Activated T-cell treated with anti-CD3 and anti-CD28 coated beads, Interleukin-2, amount 50 U/mL, for 72 hours (primary cell): ENCODE measurements around the gene DAP3. TPM values are rescaled to one million over a fixed set of nuclear protein-coding genes. Genes with fewer than 3 reads are reported as not detected.
A peak's percentile ranks its signal among the peaks of the same experiment; 100 is the strongest.
"Not testable (repeated sequence)": the region's sequence is repeated elsewhere in the genome, so short reads cannot be mapped to it uniquely, and the experiment has no call there.

Source experiments
- ATAC-seq, 2 donors: fragments of 150-1000 bp; cut with Tn5 transposase; replicated peaks in 1 of 2; 2 replicates each; pipeline ENCODE4 v1.10.0; 2021; ENCODE audit warnings: moderate library complexity in 2 of 2, mild to moderate bottlenecking in 1 of 2
- DNase-seq, 2 donors: peaks; one replicate each; pipeline ENCODE4 v3.0.0; 2021 to 2022; ENCODE audit warnings: mixed read lengths in 1 of 2
- H3K27ac Mint-ChIP-seq: one replicate; pipeline ENCODE4 v1.8.0; 2022; ENCODE audit warnings: mild to moderate bottlenecking, moderate library complexity, mixed read lengths
- H3K27me3 Mint-ChIP-seq: one replicate; pipeline ENCODE4 v1.8.0; 2022; ENCODE audit warnings: low read depth, mixed read lengths
- H3K36me3 Mint-ChIP-seq, 2 donors: one replicate each; pipeline ENCODE4 v1.8.0; 2022; ENCODE audit warnings: mixed read lengths in 2 of 2, mild to moderate bottlenecking in 1 of 2; ENCODE audit not compliant: insufficient read depth in 2 of 2
- H3K4me1 Mint-ChIP-seq: one replicate; pipeline ENCODE4 v1.8.0; 2022; ENCODE audit warnings: low read depth, mixed read lengths
- H3K4me3 Mint-ChIP-seq, 2 donors: one replicate each; pipeline ENCODE4 v1.8.0; 2022; ENCODE audit warnings: mild to moderate bottlenecking in 2 of 2, mixed read lengths in 2 of 2, moderate library complexity in 2 of 2
- H3K9me3 Mint-ChIP-seq, 2 donors: one replicate each; pipeline ENCODE4 v1.8.0; 2022; ENCODE audit warnings: mixed read lengths in 2 of 2
- total RNA-seq, 2 donors: library from RNA; stranded (reverse); gene quantifications; one replicate each; pipeline ENCODE4 v1.2.3, GENCODE V29; 2022

Gene DAP3
- total RNA-seq, 2 donors from 2014 or later, result 123 to 135 TPM

DNA sequence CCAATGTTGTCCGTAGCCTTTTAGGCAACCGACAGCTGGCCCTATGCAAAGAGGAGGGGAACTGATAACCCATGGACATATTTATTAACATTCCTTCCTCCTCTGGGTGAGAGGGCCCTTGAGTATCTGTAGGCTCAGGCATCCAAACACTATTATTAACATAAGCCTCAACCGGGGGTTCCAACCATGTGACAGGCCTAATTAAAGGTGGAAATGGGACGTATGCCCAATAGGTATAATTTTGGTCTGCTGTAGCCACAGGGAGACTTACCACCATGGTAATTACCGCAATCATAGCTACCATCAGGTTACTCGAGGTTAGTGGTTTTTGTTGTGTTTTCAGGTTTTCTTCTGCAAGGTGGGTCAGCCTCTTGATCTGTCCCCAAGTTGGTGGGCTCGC, 5.3 kb downstream of the DAP3 start:
- no peak for DNase-seq
- Mint-ChIP-seq H3K4me3 (no peak overlapping the region), H3K36me3 (peaks cover 2 to 28% of the 10 kb centered on the region in 2 donors), H3K27ac (no peak overlapping the region), H3K9me3 (no peaks in the 10 kb centered on the region), H3K27me3 (no peaks in the 10 kb centered on the region), H3K4me1 (peaks cover 76% of the 10 kb centered on the region)
- ATAC-seq, result no peak

DNA sequence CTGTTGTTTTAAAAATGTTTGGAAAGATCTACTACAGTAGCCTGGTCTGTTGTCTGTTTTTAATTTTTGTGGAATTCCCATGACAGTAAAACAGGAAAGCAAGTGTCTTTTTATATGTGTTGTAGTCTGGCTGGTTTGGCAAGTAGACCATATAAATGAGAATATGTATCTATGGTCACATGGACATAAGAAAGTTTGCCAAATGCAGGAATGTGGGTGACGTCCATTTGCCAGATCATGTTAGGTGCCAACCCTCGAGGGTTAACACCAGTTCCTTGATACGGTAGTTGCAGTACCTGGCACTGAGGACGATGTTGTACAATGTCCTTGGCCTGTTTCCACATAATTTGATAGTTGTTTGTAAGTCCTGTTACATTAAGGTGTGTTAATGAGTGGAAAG, 6.2 kb downstream of the DAP3 start:
- H3K4me1 Mint-ChIP-seq, result peaks cover 67% of the 10 kb centered on the region
- no peaks in the 10 kb centered on the region for H3K27me3 Mint-ChIP-seq
- peak overlapping the region in 1 of 2 donors; percentile 97 for H3K4me3 Mint-ChIP-seq
- H3K27ac Mint-ChIP-seq, result peak overlapping the region; percentile 87
- DNase-seq (no peak), ATAC-seq (no peak)
- peaks cover 2 to 26% of the 10 kb centered on the region in 2 donors for H3K36me3 Mint-ChIP-seq
- no peaks in the 10 kb centered on the region for H3K9me3 Mint-ChIP-seq

DNA sequence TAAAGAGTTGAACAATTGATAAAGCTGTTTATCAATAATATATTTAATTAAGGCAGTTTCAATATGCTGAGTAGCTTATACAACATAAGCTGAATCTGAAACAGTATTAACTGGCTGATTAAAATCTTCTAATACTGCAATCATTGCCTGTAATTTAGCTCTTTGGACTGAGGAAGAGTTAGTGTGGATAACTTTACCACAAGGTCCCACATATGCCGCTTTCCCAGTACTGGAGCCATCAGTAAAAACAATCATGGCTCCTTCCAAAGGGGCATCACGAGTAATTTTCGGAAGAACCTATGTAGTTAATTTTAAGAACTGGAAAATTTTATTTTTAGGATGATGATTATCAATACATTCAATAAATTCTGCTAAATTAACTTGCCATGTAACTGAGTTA, 6.7 kb downstream of the DAP3 start:
- DNase-seq (no peak), ATAC-seq (no peak)
- H3K4me1 Mint-ChIP-seq, result peaks cover 62% of the 10 kb centered on the region
- peak overlapping the region in 1 of 2 donors; percentile 27 for H3K4me3 Mint-ChIP-seq
- H3K9me3 Mint-ChIP-seq, result no peaks in the 10 kb centered on the region
- H3K27ac Mint-ChIP-seq, result no peak overlapping the region
- no peaks in the 10 kb centered on the region for H3K27me3 Mint-ChIP-seq
- peaks cover 2 to 26% of the 10 kb centered on the region in 2 donors for H3K36me3 Mint-ChIP-seq

DNA sequence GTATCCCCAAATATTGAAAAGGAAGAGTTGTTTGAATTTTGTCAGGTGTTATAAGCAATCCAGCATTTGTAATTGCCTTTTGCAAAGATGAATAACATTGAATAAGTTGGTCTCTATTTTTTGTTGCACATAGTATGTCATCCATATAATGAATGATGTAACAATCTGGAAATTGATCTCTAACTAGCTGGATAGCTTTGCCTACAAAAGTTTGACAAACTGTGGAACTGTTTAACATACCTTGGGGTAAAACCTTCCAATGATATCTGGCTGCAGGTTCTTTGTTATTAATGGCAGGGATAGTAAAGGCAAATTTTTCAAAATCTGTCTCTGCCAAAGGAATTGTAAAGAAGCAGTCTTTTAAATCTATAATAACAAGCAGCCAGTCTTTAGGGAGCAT, 7.6 kb downstream of the DAP3 start:
- Mint-ChIP-seq H3K36me3 (peaks cover 2 to 19% of the 10 kb centered on the region in 2 donors), H3K27ac (peak overlapping the region; percentile 57), H3K27me3 (no peaks in the 10 kb centered on the region), H3K9me3 (no peaks in the 10 kb centered on the region), H3K4me1 (peaks cover 53% of the 10 kb centered on the region), H3K4me3 (peak overlapping the region in 1 of 2 donors; percentile 55)
- ATAC-seq, result no peak
- DNase-seq, result no peak

DNA sequence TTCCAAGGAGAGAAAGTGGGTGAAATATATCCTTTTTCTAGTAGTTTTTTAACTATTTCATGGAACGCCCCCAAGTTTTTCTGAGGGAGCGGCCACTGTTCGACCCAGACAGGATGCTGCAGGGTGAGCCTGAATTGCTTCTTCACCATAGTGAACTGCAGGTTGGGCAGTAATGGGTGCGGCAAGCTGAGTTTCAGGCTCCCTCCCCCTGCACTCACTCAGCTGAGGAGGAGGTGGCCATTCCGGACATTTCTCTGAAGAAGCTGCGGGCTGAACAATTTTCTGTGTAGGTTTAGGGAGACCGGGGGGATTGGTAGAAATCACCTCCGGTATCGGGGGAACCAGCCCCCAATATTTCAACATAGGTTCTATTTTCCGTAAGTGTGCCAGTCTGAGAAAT, 8.2 kb downstream of the DAP3 start:
- no peaks in the 10 kb centered on the region for H3K27me3 Mint-ChIP-seq
- no peak overlapping the region for H3K27ac Mint-ChIP-seq
- H3K36me3 Mint-ChIP-seq, result peaks cover 2 to 14% of the 10 kb centered on the region in 2 donors
- no peak overlapping the region for H3K4me3 Mint-ChIP-seq
- ATAC-seq, result no peak
- H3K4me1 Mint-ChIP-seq, result peaks cover 48% of the 10 kb centered on the region
- no peaks in the 10 kb centered on the region for H3K9me3 Mint-ChIP-seq
- DNase-seq, result no peak

DNA sequence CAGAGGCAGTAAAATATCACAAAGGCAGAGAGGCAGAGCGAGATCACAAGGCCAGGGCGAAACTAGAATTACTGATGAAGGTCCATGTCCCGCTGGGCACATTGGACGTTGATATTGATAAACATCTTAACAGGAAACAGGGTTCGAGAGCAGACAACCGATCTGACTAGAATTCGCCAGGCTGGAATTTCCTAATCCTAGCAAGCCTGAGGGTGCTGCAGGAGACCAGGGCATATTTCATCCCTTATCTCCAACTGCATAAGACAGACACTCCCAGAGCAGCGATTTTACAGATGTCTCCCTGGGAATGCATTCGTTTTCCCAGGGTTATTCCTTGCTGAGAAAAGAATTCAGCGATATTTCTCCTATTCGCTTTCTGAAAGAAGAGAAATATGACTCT, 8.7 kb downstream of the DAP3 start:
- H3K27me3 Mint-ChIP-seq, H3K27ac Mint-ChIP-seq, H3K4me3 Mint-ChIP-seq, ATAC-seq, H3K9me3 Mint-ChIP-seq, H3K36me3 Mint-ChIP-seq, DNase-seq: not testable (repeated sequence)
- H3K4me1 Mint-ChIP-seq, result peaks cover 42% of the 10 kb centered on the region

DNA sequence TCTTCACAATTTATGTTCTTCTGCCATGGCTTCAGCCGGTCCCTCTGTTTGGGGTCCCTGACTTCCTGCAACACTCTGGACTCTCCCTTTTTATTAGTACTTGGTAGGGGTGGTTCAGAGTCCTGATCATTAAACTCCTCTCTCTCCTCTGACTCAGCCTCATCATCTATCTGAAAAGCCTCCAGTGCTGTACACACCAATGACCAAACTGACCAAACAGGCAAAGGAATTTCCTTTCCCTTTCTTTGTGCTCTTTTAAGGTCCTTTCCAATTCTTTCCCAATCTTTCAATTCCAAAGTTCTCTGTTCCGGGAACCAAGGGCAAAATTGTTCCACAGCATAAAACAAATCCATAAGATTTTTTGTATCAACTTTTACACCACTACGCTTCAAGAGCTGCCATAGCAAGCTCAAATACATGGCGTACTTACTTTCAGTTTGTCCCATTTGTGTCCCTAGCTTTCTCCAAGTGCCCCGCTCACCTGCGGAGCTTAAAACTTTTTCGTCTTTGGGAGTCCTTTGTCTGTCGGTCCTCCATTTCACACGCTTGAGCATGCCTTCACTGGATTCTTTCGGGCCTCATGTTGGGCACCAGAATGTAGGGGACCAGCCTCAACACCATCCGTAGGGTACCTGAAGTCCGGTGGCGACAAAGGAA, 9.6 kb downstream of the DAP3 start:
- peaks cover 2 to 7% of the 10 kb centered on the region in 2 donors for H3K36me3 Mint-ChIP-seq
- peak overlapping the region; percentile 7 for H3K27ac Mint-ChIP-seq
- H3K4me1 Mint-ChIP-seq, result peaks cover 35% of the 10 kb centered on the region
- no peak for ATAC-seq
- no peaks in the 10 kb centered on the region for H3K27me3 Mint-ChIP-seq
- DNase-seq, result no peak
- H3K4me3 Mint-ChIP-seq, result no peak overlapping the region
- no peaks in the 10 kb centered on the region for H3K9me3 Mint-ChIP-seq

DNA sequence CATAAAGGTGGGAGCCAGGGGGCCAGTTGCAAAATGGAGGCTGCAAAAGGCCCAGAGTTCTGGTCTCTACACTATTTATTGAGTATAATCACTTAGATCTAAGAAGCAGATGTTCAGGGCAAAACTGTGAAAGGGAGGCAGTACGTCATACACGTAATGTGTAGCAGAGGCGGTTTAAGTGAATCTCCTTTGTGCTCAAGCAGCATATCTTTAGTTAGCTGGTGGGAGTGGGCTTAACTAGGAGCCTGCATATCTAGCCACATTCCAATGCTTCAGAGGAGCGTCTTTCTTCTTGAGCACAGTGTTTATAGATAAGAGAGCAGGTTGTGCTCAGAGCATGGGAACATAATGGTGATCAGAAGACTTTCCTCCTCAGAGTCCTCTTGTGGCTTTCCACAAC, 10.2 kb downstream of the DAP3 start:
- H3K9me3 Mint-ChIP-seq, H3K27ac Mint-ChIP-seq, H3K36me3 Mint-ChIP-seq, ATAC-seq, H3K4me3 Mint-ChIP-seq, DNase-seq, H3K27me3 Mint-ChIP-seq: not testable (repeated sequence)
- peaks cover 37% of the 10 kb centered on the region for H3K4me1 Mint-ChIP-seq

DNA sequence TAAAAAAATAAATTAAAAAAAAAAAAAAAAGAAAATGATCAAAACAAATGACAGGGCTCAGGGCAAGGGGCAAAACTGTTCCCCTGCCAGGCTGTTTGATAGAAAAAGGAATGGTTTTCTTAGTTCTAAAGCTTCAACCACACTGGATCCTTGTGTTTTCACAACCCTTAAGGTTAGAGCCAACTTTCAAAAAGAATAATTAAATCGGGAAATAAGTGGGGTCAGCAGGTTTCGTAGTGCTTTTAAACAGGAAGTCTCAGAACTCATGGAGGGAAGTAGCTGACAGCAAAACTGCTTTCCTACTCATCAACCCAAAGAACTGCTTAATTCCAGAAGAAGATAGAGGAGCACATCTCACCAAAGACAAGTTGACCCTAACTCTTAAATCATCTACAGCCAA, 12.8 kb downstream of the DAP3 start:
- DNase-seq, H3K27me3 Mint-ChIP-seq, H3K27ac Mint-ChIP-seq, H3K4me3 Mint-ChIP-seq, H3K9me3 Mint-ChIP-seq, ATAC-seq, H3K36me3 Mint-ChIP-seq: not testable (repeated sequence)
- H3K4me1 Mint-ChIP-seq, result peaks cover 27% of the 10 kb centered on the region

DNA sequence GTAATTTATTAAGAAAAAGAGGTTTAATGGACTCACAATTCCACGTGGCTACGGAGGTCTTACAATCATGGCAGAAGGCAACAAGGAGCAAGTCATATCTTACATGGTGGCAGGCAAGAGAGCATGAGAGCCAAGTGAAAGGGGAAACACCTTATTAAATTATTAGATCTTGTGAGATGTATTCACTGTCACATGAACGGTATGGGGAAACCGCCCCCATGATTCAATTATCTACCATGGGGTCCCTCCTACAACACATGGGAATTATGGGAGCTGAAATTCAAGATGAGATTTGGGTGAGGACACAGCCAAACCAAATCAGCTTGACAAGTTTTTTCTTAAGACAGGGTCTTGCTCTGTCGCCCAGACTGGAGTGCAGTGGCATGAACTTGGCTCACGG, 14.3 kb downstream of the DAP3 start:
- Mint-ChIP-seq H3K27me3 (no peaks in the 10 kb centered on the region), H3K9me3 (no peaks in the 10 kb centered on the region)

DNA sequence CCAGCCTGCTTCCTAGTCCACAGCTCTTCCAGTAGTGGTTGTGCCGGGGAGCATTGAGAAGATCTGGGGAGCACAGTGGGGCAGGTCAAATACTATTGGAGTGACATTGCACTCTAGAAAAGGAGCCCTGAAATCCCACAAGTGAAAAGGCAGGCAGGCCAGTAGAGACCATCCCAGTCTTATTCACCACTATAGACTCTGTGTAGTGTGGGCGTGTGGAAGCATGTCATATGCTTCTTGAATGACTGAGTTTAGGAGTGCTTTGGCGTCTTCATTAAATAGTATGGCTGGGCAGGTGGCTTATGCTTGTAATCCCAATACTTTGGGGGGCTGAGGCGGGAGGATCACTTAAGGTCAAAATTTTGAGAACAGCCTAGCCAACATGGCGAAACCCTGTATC, 15.5 kb downstream of the DAP3 start:
- DNase-seq, result not testable (repeated sequence)

More for the DNA sequence above, 14.3 kb downstream of the DAP3 start:
- H3K27ac Mint-ChIP-seq, result peak overlapping the region; percentile 18
- DNase-seq (no peak), ATAC-seq (no peak)
- H3K36me3 Mint-ChIP-seq, result peaks cover 0 to 2% of the 10 kb centered on the region in 2 donors
- H3K4me3 Mint-ChIP-seq, result no peak overlapping the region
- peaks cover 29% of the 10 kb centered on the region for H3K4me1 Mint-ChIP-seq

DNA sequence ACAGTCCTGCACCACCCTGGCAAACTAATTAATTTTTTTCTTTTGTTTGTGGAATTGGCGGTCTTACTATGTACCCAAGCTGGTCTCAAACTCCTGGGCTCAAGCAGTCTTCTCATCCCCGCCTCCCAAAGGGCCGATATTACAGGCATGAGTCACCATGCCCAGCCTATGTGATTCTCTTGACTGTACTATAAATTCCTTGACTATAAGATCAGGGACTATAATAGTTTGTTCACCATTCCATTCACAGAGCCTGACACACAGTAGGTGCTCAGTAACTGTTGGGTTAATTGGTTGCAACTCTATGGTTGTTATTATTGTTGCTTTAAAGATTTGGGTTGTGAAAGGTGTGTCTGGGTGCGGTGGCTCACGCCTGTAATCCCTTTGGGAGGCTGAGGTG, 17.2 kb downstream of the DAP3 start:
- peaks cover 2 to 9% of the 10 kb centered on the region in 2 donors for H3K36me3 Mint-ChIP-seq
- DNase-seq, result no peak
- H3K4me3 Mint-ChIP-seq, result no peak overlapping the region
- no peak for ATAC-seq
- H3K9me3 Mint-ChIP-seq, result no peaks in the 10 kb centered on the region
- H3K27ac Mint-ChIP-seq, result no peak overlapping the region
- peaks cover 29% of the 10 kb centered on the region for H3K4me1 Mint-ChIP-seq
- no peaks in the 10 kb centered on the region for H3K27me3 Mint-ChIP-seq

More for the DNA sequence above, 15.5 kb downstream of the DAP3 start:
- ATAC-seq, result peak; percentile 34 to 58
- not testable (repeated sequence) for H3K9me3 Mint-ChIP-seq, H3K27me3 Mint-ChIP-seq, H3K36me3 Mint-ChIP-seq, H3K4me3 Mint-ChIP-seq
- peaks cover 29% of the 10 kb centered on the region for H3K4me1 Mint-ChIP-seq
- peak overlapping the region; percentile 50 for H3K27ac Mint-ChIP-seq

DNA sequence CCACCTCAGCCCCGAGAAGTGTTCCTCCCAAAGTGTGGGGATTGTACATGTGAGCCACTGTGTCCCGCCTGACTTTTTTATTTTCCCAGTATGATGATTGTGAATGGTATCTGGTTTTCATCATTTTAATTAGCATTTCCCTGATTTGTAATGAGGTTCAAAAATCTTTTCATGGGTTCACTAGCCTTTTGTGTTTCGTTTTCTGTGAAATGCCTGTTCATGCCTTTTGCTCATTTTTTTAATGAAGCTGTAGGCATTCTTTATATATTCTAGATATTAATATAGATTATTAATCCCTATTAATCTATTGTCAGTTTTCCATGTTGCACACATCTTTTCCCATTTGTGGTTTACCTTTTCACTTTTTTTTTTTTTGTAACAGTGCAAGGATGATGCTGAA, 20.5 kb downstream of the DAP3 start:
- no peak for ATAC-seq
- no peak overlapping the region for H3K4me3 Mint-ChIP-seq
- no peaks in the 10 kb centered on the region for H3K9me3 Mint-ChIP-seq
- no peak overlapping the region for H3K27ac Mint-ChIP-seq
- DNase-seq, result no peak
- peaks cover 20% of the 10 kb centered on the region for H3K4me1 Mint-ChIP-seq
- peaks cover 2 to 16% of the 10 kb centered on the region in 2 donors for H3K36me3 Mint-ChIP-seq
- no peaks in the 10 kb centered on the region for H3K27me3 Mint-ChIP-seq

DNA sequence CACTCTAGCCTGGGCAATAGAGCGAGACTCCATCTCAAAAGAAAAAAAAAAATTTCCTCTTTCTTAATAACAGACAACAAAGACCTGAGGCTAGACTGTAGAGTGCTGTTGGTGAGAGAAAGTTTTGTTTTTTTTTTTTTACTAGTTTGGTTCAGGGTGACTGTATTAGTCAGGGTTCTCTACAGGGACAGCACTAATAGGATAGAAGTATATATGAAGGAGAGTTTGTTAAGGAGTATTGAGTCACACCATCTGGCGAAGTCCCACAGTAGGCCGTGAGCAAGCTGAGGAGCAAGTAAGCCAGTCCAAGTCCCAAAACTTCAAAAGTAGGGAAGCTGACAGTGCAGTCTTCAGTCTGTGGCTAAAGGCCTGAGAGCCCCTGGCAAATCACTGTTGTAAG, 22.6 kb downstream of the DAP3 start:
- not testable (repeated sequence) for DNase-seq, H3K9me3 Mint-ChIP-seq, H3K27ac Mint-ChIP-seq, H3K4me3 Mint-ChIP-seq, H3K27me3 Mint-ChIP-seq, ATAC-seq
- peaks cover 0 to 22% of the 10 kb centered on the region in 2 donors for H3K36me3 Mint-ChIP-seq
- H3K4me1 Mint-ChIP-seq, result peaks cover 16% of the 10 kb centered on the region
